Transverse colon (tissue), 3 donors: ENCODE data around the gene FDCSP.

Experiments
- POLR2A ChIP-seq: fragments of 450-650 bp; IDR thresholded peaks from one replicate; pipeline ENCODE4 v1.6.1; 2016; ENCODE audit warnings: antibody characterized with exemption, mild to moderate bottlenecking, moderate library complexity
- TF ChIP-seq, protein P1 (sequence below), 5 experiments: fragments of 200-600 bp in 3 of 5; fragments of 450-650 bp in 2 of 5; sonication (generic) in 3 of 5; IDR thresholded peaks; 1 replicate in 2 of 5; 2 replicates in 3 of 5; pipeline ENCODE4 v1.5.1; 2016 to 2017; ENCODE audit warnings: antibody characterized with exemption in 5 of 5, inconsistent platforms in 3 of 5, mild to moderate bottlenecking in 2 of 5, moderate library complexity in 1 of 5

GRCh38 chr4:70225824-70226223, at the start of gene FDCSP:
- no peak for TF ChIP-seq POLR2A
- TF ChIP-seq, protein P1, sequence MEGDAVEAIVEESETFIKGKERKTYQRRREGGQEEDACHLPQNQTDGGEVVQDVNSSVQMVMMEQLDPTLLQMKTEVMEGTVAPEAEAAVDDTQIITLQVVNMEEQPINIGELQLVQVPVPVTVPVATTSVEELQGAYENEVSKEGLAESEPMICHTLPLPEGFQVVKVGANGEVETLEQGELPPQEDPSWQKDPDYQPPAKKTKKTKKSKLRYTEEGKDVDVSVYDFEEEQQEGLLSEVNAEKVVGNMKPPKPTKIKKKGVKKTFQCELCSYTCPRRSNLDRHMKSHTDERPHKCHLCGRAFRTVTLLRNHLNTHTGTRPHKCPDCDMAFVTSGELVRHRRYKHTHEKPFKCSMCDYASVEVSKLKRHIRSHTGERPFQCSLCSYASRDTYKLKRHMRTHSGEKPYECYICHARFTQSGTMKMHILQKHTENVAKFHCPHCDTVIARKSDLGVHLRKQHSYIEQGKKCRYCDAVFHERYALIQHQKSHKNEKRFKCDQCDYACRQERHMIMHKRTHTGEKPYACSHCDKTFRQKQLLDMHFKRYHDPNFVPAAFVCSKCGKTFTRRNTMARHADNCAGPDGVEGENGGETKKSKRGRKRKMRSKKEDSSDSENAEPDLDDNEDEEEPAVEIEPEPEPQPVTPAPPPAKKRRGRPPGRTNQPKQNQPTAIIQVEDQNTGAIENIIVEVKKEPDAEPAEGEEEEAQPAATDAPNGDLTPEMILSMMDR (IDR thresholded peaks at IDR 0.05): no peak
